WTC11 (cell line): ENCODE results near the gene OCA2.

Source experiments
- CTCF ChIP-seq: fragments of 200-600 bp; IDR thresholded peaks from 2 replicates; pipeline ENCODE4 v1.8.0; 2022; ENCODE audit warnings: antibody characterized with exemption
- USF2 ChIP-seq: sonication (generic); formaldehyde crosslinking; IDR thresholded peaks from 2 replicates; pipeline ENCODE4 v1.8.1; 2023; ENCODE audit warnings: mild to moderate bottlenecking, missing genetic modification reagents, moderate library complexity

GRCh38 chr15:28112101-28112760 is 13.1 kb upstream of the OCA2 start:
- TF ChIP-seq CTCF (no peak), USF2 (CRISPR knock-in tag) (no peak)
